ENCODE results near the gene TEX30. TPM values are rescaled to one million over a fixed set of nuclear protein-coding genes. Genes with fewer than 3 reads are reported as not detected.

Gene TEX30
- total RNA-seq, 1 donor from 2014 or later, result 5.8 TPM

DNA sequence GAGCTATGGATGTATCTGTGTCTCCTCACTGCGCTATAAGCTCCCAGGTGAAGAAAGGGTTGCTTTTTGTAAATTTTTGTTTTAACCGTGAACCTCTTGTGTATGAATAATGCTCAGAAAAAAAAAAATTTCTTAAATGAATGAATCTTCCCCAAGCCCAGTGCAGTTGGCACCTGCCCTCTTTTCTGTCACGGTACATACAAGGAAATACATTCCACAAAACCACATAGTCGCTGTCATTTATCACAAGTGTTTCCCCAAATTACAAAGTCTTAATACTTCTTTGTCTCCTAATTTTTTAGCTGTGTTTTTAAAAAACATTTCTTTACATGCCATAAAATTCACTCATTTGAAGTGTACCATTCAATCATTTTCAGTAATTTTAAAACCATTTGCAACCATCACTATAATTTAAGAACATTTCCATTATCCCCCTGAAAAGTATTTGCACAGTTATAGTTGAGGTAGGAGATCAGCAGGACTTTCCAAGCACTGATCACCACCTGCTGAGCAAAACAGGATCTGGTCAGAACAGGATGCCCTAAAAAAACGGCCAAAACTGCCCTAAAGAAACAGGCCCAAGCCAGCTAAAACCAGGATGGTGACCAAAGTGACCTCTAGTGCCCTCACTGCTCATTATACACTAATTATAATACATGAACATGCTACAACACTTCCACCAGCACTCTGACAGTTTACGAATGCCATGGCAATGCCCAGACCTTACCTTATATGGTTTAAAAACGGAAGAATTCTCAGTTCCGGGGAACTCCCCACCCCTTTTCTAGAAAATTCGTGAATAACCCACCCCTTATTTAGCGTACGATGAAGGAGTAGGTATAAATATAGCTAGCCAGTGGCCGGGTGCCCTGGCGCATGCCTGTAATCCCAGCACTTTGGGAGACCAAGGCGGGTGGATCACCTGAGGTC lies 1.3 kb upstream of the TEX30 start:
- Mint-ChIP-seq H3K9me3 (ENCODE audit: unreplicated experiment) (peaks cover 3% of the 10 kb centered on the region), H3K4me3 (ENCODE audit: unreplicated experiment) (peak overlapping the region; percentile 87), H3K27ac (ENCODE audit: unreplicated experiment) (peak overlapping the region; percentile 28), H3K27me3 (ENCODE audit: low read depth, unreplicated experiment) (peaks cover 2% of the 10 kb centered on the region), H3K36me3 (ENCODE audit: low read depth, unreplicated experiment) (no peaks in the 10 kb centered on the region), H3K4me1 (ENCODE audit: low read depth, unreplicated experiment) (peaks cover 7% of the 10 kb centered on the region)
- H3K27ac ChIP-seq (ENCODE audit: low read depth, low read length), result no peak overlapping the region
- H3K79me2 ChIP-seq (ENCODE audit: insufficient read depth, low read length), result peaks cover 17% of the 10 kb centered on the region
- H3K9ac ChIP-seq (ENCODE audit: low read length), result no peak overlapping the region
- no peak overlapping the region for H3K4me2 ChIP-seq (ENCODE audit: low read length)
- H4K20me1 ChIP-seq (ENCODE audit: insufficient read depth, low read length), result no peaks in the 10 kb centered on the region
- H3K4me1 ChIP-seq (ENCODE audit: insufficient read depth, low read length), result peaks cover 5% of the 10 kb centered on the region
- no peak overlapping the region for H3K4me3 ChIP-seq (ENCODE audit: insufficient read depth, low read depth, low read length)
- H3K36me3 ChIP-seq (ENCODE audit: insufficient read depth, low read length), result no peaks in the 10 kb centered on the region
- no peak overlapping the region for H2AFZ ChIP-seq (ENCODE audit: low read depth, low read length)
- H3K9me3 ChIP-seq (ENCODE audit: insufficient read depth, low read depth, low read length), result no peaks in the 10 kb centered on the region
- H3K27me3 ChIP-seq (ENCODE audit: insufficient read depth, low read length), result no peaks in the 10 kb centered on the region
- TF ChIP-seq CTCF (IDR thresholded peaks at IDR 0.05; ENCODE audit: insufficient read depth, low read depth, low read length), result no peak
- no peak for TF ChIP-seq EZH2 (IDR thresholded peaks at IDR 0.05; ENCODE audit: insufficient read depth, low read length)
- FAIRE-seq, result no peak
- DNase-seq (ENCODE audit: low read depth), result no peak

DNA sequence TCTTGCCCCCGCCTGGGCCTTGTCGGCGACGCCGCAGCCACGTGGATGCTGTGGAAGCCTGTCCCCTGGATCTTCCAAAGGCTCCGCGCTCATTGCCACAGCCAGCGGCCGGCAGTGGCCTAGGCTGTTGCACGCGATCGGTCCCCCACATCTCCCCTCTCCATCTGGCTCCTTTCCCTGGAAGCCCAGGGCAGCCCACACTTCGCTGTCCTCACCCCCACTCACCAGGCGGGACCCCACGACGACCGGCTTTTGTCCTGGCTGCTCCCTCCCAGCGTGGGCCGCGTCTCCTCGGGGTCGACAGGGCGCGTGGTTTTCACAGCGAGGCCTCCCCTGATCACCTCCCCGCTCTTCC lies 605 bp upstream of the TEX30 start:
- Histone ChIP-seq H3K27me3 (ENCODE audit: insufficient read depth, low read length) (no peaks in the 10 kb centered on the region), H2AFZ (ENCODE audit: low read depth, low read length) (peak overlapping the region; percentile 98), H3K4me3 (ENCODE audit: insufficient read depth, low read depth, low read length) (peak overlapping the region; percentile 84), H4K20me1 (ENCODE audit: insufficient read depth, low read length) (no peaks in the 10 kb centered on the region), H3K79me2 (ENCODE audit: insufficient read depth, low read length) (peaks cover 17% of the 10 kb centered on the region), H3K9ac (ENCODE audit: low read length) (peak overlapping the region; percentile 82), H3K9me3 (ENCODE audit: insufficient read depth, low read depth, low read length) (no peaks in the 10 kb centered on the region), H3K4me1 (ENCODE audit: insufficient read depth, low read length) (peaks cover 5% of the 10 kb centered on the region), H3K4me2 (ENCODE audit: low read length) (peak overlapping the region; percentile 87), H3K36me3 (ENCODE audit: insufficient read depth, low read length) (no peaks in the 10 kb centered on the region), H3K27ac (ENCODE audit: low read depth, low read length) (peak overlapping the region; percentile 64)
- TF ChIP-seq EZH2 (IDR thresholded peaks at IDR 0.05; ENCODE audit: insufficient read depth, low read length) (no peak), CTCF (IDR thresholded peaks at IDR 0.05; ENCODE audit: insufficient read depth, low read depth, low read length) (no peak)
- H3K27ac Mint-ChIP-seq (ENCODE audit: unreplicated experiment), result no peak overlapping the region
- peaks cover 3% of the 10 kb centered on the region for H3K9me3 Mint-ChIP-seq (ENCODE audit: unreplicated experiment)
- FAIRE-seq (no peak), DNase-seq (ENCODE audit: low read depth) (no peak)
- H3K27me3 Mint-ChIP-seq (ENCODE audit: low read depth, unreplicated experiment), result peaks cover 2% of the 10 kb centered on the region
- no peaks in the 10 kb centered on the region for H3K36me3 Mint-ChIP-seq (ENCODE audit: low read depth, unreplicated experiment)
- H3K4me3 Mint-ChIP-seq (ENCODE audit: unreplicated experiment), result peak overlapping the region; percentile 87
- H3K4me1 Mint-ChIP-seq (ENCODE audit: low read depth, unreplicated experiment), result peaks cover 3% of the 10 kb centered on the region

- Mint-ChIP-seq H3K4me3 (ENCODE audit: unreplicated experiment) (peak overlapping the region; percentile 51), H3K27me3 (ENCODE audit: low read depth, unreplicated experiment) (peaks cover 2% of the 10 kb centered on the region), H3K4me1 (ENCODE audit: low read depth, unreplicated experiment) (peaks cover 3% of the 10 kb centered on the region), H3K36me3 (ENCODE audit: low read depth, unreplicated experiment) (no peaks in the 10 kb centered on the region), H3K9me3 (ENCODE audit: unreplicated experiment) (peaks cover 3% of the 10 kb centered on the region), H3K27ac (ENCODE audit: unreplicated experiment) (no peak overlapping the region)
- FAIRE-seq, result no peak
- Histone ChIP-seq H3K27ac (ENCODE audit: low read depth, low read length) (no peak overlapping the region), H3K4me3 (ENCODE audit: insufficient read depth, low read depth, low read length) (no peak overlapping the region), H4K20me1 (ENCODE audit: insufficient read depth, low read length) (no peaks in the 10 kb centered on the region), H3K9me3 (ENCODE audit: insufficient read depth, low read depth, low read length) (no peaks in the 10 kb centered on the region), H2AFZ (ENCODE audit: low read depth, low read length) (no peak overlapping the region), H3K4me2 (ENCODE audit: low read length) (peak overlapping the region; percentile 87), H3K79me2 (ENCODE audit: insufficient read depth, low read length) (peaks cover 17% of the 10 kb centered on the region), H3K4me1 (ENCODE audit: insufficient read depth, low read length) (peaks cover 5% of the 10 kb centered on the region), H3K27me3 (ENCODE audit: insufficient read depth, low read length) (no peaks in the 10 kb centered on the region), H3K36me3 (ENCODE audit: insufficient read depth, low read length) (peaks cover 3% of the 10 kb centered on the region), H3K9ac (ENCODE audit: low read length) (no peak overlapping the region)
- TF ChIP-seq CTCF (IDR thresholded peaks at IDR 0.05; ENCODE audit: insufficient read depth, low read depth, low read length) (no peak), EZH2 (IDR thresholded peaks at IDR 0.05; ENCODE audit: insufficient read depth, low read length) (no peak)
- DNase-seq (ENCODE audit: low read depth), result no peak
Observed at GRCh38 chr13:102772042-102772425, 1.6 kb downstream of the TEX30 start.

Measured in astrocyte (in vitro differentiated cells and primary cell).